ENCODE results near the gene EML2. TPM values are rescaled to one million over a fixed set of nuclear protein-coding genes. Genes with fewer than 3 reads are reported as not detected.

The EML2 gene
- total RNA-seq, 2 experiments from 2014 or later: 159 to 183 TPM

DNA sequence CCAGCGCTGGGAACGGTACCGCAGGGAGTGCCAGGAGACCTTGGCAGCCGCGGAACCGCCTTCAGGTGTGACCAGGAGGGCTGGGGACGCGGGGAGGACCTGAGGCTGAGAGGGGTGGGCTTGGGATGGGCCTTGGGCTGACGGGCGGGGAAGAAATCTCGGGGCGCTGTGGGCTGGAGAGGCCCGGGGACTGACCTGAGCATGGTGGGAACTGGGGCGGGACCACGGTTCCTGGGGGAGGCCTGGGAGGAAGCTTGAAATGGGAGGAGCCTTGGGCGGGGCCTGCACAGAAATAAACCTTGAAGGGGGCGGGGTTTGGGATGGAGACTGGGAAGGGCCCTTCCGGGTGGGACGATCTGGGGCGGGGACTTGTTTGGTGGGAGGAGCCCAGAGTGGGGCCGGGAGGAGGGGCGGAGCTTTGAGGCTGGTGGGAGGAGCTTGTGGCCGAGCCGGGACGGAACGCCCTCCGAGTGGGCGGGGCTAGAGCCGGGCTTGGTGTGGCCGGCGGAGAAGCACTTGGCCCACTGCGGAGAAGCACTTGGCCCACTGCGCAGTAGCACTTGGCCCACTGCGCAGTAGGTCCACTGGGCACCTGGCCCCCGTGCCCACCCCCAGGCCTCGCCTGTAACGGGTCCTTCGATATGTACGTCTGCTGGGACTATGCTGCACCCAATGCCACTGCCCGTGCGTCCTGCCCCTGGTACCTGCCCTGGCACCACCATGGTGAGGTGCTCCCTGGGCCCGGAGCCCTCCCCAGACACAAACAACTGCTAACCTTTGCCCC is 31.7 kb upstream of the EML2 start:
- Mint-ChIP-seq H3K9me3 (no peaks in the 10 kb centered on the region), H3K36me3 (no peaks in the 10 kb centered on the region), H3K27me3 (peaks cover 17% of the 10 kb centered on the region), H3K27ac (no peak overlapping the region), H3K4me1 (ENCODE audit: low read depth) (peaks cover 33% of the 10 kb centered on the region), H3K4me3 (peak overlapping the region; percentile 57)
- intact Hi-C loops (cut with micrococcal nuclease): no loop called here
- POLR2A ChIA-PET: interaction anchor here (1.2 to 4.2 kb wide), 3 partner anchors 9 to 29 kb away, joined by 4 to 19 read pairs (median 4); partner anchors contain the start of genes QPCTL and SNRPD2
- peak; percentile 83 for DNase-seq
- CTCF ChIA-PET: interaction anchor here (1.0 to 1.7 kb wide), 4 partner anchors 10 to 146 kb away, joined by 3 to 5 read pairs (median 4); partner anchors contain the start of gene QPCTL

DNA sequence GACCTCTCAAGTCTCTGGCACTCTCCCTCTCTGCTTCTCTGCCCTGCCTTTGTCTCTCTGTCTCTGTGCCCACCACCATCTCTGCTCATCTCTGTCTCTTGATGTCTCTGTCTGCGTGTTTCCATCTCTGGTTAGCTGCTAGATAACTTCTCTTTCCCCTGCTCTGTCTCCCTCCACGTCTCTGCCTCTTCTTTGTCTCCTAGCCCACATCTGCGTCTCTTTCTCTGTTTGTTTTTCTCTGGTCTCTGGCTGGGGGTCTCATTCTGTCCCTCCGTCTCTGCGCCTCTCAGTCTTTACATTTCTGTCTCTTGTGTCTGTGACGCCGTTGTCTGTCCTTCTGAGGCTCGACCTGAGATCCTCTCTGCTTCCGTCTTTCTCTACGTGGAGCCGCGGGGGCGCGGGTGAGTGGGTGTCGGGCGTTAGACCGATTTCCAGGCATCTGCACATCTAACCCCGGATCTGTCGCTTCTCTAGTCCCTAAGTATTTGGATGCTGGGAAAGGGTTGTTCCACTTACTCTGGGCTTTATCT is 29.2 kb upstream of the EML2 start:
- peak; percentile 60 for DNase-seq
- POLR2A ChIA-PET: interaction anchor here (0.6 to 4.2 kb wide), 5 partner anchors 9 to 183 kb away, joined by 3 to 19 read pairs (median 4); partner anchors contain the start of genes QPCTL and SNRPD2
- intact Hi-C loops (cut with micrococcal nuclease): loop anchor here (1.0 kb wide), 3 partner anchors 9 to 218 kb away; partner anchors contain the start of gene QPCTL
- Mint-ChIP-seq H3K9me3 (no peaks in the 10 kb centered on the region), H3K4me1 (ENCODE audit: low read depth) (peaks cover 33% of the 10 kb centered on the region), H3K36me3 (no peaks in the 10 kb centered on the region), H3K4me3 (peak overlapping the region; percentile 76), H3K27me3 (peaks cover 19% of the 10 kb centered on the region), H3K27ac (peak overlapping the region; percentile 42)
- CTCF ChIA-PET: interaction anchor here (0.8 to 2.5 kb wide), 7 partner anchors 9 to 190 kb away, joined by 3 to 14 read pairs (median 5); partner anchors contain the start of gene QPCTL

DNA sequence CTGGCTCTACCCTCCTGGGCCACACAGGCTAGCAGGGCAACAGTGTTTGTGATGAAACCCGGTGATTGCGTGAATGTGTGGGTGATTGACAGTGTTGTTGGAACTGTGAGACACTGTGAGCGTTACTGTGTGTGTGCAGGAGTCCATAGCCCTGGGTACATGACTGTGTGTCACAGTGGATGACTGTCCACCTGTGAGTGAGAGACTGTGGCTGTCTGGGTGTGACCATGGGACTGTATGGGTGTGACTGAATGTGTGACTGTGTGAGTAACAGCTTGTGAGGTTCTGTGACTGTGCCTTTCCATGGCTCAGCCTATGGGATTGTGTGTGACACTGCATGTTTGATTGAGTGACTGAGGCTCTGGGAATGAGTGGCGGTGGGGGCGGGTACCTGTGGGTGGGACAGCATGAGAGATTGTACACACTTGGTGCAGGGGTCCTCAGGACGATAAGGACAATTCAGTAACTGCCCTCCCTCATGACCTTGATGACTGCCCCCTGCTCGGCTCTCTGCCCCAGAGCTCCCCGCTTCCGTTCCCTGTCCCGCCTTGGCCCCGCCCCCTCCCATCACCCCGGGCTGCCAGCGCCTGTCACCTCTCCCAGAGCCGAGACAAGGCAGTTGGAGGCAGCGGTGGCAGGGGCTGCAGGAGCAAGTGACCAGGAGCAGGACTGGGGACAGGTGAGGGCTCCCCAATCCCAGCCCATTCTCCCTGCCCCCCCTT is 28.6 kb upstream of the EML2 start, which contains the start of gene GIPR:
Gene GIPR, plus strand, starts transcription at position 602 of the 722 bp plus-strand sequence. CDS start 1,300 bp downstream, outside the sequence.
- ChIA-PET POLR2A (interaction anchor here (0.6 to 4.2 kb wide), 3 partner anchors 10 to 182 kb away, joined by 3 to 19 read pairs (median 5); no protein-coding TSS in a partner anchor), CTCF (interaction anchor here (0.6 to 2.5 kb wide), 10 partner anchors 10 to 197 kb away, joined by 3 to 14 read pairs (median 4); partner anchors contain the start of gene SNRPD2)
- peak; percentile 88 for DNase-seq
- Mint-ChIP-seq H3K27me3 (peaks cover 19% of the 10 kb centered on the region), H3K27ac (peak within 1 kb of the TSS; percentile 42), H3K9me3 (no peaks in the 10 kb centered on the region), H3K36me3 (no peaks in the 10 kb centered on the region), H3K4me3 (peak within 1 kb of the TSS; percentile 76), H3K4me1 (ENCODE audit: low read depth) (peaks cover 33% of the 10 kb centered on the region)
- intact Hi-C loops (cut with micrococcal nuclease): loop anchor here (1.0 kb wide), 4 partner anchors 10 to 217 kb away; partner anchors contain the start of gene QPCTL

DNA sequence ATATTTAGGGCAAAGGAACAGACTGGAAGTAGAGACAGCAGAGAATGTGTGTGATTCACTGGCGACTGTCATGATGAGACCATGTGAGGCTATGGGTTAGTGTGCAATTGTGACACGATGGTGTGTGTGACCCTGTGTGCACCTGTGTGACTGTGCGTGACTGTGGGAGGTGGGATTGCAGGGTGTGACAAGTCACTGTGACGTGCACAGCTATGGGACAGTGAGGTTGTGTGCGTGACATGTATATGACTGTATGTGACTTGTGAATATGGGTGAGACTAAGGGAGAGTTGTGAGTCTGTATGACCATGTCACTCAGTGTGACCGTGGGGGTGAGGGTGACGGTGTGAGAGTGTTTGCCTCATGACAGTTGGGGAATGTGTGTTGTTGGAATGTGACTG is 25.4 kb upstream of the EML2 start:
- ChIA-PET POLR2A (no interaction called here), CTCF (no interaction called here)
- intact Hi-C loops (cut with micrococcal nuclease): no loop called here
- H3K4me3 Mint-ChIP-seq: no peak overlapping the region
- no peak overlapping the region for H3K27ac Mint-ChIP-seq
- H3K36me3 Mint-ChIP-seq: no peaks in the 10 kb centered on the region
- H3K9me3 Mint-ChIP-seq: no peaks in the 10 kb centered on the region
- H3K4me1 Mint-ChIP-seq (ENCODE audit: low read depth): peaks cover 22% of the 10 kb centered on the region
- peaks cover 6% of the 10 kb centered on the region for H3K27me3 Mint-ChIP-seq
- DNase-seq: no peak

DNA sequence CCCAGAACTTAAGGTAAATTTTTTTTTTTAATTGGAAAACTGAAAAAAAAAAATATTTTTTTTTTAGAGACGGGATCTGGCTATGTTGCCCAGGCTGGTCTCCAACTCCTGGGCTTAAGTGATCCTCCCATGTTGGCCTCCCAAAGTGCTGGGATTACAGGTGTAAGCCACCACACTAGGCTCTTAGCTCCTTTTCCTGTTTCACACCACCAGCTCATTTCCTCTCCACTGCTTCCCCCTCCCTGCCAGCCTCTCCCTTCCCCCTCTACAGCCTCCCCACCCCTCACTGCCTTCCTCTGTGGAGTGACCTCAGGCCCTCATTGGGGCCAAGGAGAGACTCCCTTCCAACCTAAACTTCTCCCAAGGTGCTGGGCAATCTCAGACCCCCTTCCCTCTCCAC is 24.6 kb upstream of the EML2 start:
- Mint-ChIP-seq H3K36me3 (no peaks in the 10 kb centered on the region), H3K4me1 (ENCODE audit: low read depth) (peaks cover 15% of the 10 kb centered on the region), H3K27ac (no peak overlapping the region), H3K4me3 (no peak overlapping the region), H3K9me3 (no peaks in the 10 kb centered on the region), H3K27me3 (peaks cover 6% of the 10 kb centered on the region)
- POLR2A ChIA-PET: no interaction called here
- intact Hi-C loops (cut with micrococcal nuclease): no loop called here
- no peak for DNase-seq
- CTCF ChIA-PET: interaction anchor here (1.5 kb wide), 1 partner anchor 18 kb away, joined by 3 read pairs; no protein-coding TSS in a partner anchor

DNA sequence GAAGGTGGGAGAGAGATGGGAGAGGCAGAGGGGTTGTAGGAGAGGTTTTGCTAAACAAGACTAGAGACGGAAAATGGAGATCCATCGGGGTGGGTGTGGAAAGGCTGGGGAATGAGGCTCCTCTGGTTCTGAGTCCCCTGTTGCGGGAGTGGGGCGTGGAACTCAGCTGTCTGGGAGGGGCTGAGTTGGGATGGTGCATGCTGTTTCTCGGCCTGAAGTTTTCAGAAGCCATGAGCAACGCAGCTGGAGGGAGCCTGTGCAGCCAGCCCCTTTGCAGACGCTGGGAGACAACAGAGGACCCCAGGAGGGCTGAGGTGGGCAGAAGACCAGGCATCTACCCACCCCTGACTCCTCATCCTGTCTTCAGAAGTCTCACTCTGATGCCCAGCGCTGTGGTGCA is 21.4 kb upstream of the EML2 start:
- H3K27me3 Mint-ChIP-seq: peaks cover 6% of the 10 kb centered on the region
- H3K27ac Mint-ChIP-seq: no peak overlapping the region
- H3K9me3 Mint-ChIP-seq: no peaks in the 10 kb centered on the region
- no peak overlapping the region for H3K4me3 Mint-ChIP-seq
- no peak for DNase-seq
- H3K36me3 Mint-ChIP-seq: no peaks in the 10 kb centered on the region
- no peaks in the 10 kb centered on the region for H3K4me1 Mint-ChIP-seq (ENCODE audit: low read depth)
- intact Hi-C loops (cut with micrococcal nuclease): no loop called here
- ChIA-PET POLR2A (no interaction called here), CTCF (no interaction called here)

DNA sequence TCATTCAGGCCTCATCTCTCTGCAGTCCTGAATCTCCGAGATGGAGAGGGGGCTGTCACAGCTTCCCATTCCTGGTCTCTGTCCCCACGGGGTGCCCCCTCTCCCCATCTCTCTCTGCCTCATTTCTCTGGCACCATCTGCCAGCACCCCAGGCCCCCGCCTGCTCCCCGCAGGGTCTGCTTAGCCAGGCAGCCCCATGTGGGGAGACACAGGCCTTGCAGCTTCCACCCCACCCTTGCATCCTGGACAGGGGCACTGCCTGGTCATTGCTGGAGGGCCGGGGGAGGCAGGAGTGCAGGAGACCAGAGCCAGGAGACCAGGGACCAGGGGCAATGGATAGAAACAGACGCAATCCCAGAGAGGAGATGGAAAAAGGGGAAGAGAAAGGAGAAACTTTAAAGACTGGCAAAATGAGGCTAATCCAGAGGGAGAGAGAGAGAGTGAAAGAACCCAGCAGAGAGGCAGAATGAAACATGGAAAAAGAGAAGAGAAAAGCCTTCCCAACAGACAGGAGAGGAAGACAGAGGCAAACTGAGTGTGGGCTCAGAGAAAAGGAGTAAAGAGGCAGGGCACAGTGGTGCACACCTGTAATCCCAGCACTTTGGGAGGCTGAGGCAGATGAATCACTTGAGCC is 20.0 kb upstream of the EML2 start:
- no peaks in the 10 kb centered on the region for H3K4me1 Mint-ChIP-seq (ENCODE audit: low read depth)
- H3K36me3 Mint-ChIP-seq: no peaks in the 10 kb centered on the region
- DNase-seq: no peak
- H3K27ac Mint-ChIP-seq: no peak overlapping the region
- H3K9me3 Mint-ChIP-seq: no peaks in the 10 kb centered on the region
- H3K27me3 Mint-ChIP-seq: peaks cover 3% of the 10 kb centered on the region
- H3K4me3 Mint-ChIP-seq: no peak overlapping the region
- ChIA-PET CTCF (no interaction called here), POLR2A (no interaction called here)
- intact Hi-C loops (cut with micrococcal nuclease): no loop called here

DNA sequence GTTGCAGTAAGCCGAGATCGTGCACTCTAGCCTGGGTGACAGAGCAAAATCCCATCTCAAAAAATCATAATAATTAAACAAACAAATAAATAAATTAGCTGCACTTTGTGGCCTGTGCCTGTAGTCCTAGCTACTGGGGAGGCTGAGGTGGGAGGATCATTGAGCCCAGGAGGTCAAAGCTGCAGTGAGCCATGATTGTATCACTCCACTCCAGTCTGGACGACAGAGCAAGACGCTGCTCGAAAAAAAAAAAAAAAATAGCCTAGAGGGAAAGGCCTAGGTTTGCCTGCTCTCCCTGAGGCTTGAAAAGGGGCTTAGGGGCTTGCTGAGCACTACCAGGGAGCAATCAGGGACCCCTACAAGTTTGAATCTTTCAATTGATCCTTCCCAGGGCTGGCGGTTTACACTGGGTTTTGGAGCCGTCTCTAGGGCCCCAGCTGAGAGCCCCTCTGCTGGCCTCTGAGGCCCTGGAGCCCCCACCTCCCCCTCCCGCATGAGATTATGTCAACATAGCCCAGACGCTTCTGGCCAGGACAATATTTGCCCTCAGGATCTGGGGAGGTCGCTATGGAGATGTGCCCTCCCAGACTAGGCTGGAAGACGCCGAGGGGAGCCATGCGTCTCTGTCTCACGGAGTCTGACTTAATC is 18.4 kb upstream of the EML2 start:
- no peak for DNase-seq
- H3K27ac Mint-ChIP-seq: no peak overlapping the region
- intact Hi-C loops (cut with micrococcal nuclease): no loop called here
- H3K4me3 Mint-ChIP-seq: no peak overlapping the region
- ChIA-PET POLR2A (no interaction called here), CTCF (no interaction called here)
- no peaks in the 10 kb centered on the region for H3K9me3 Mint-ChIP-seq
- peaks cover 3% of the 10 kb centered on the region for H3K27me3 Mint-ChIP-seq
- H3K4me1 Mint-ChIP-seq (ENCODE audit: low read depth): no peaks in the 10 kb centered on the region
- H3K36me3 Mint-ChIP-seq: no peaks in the 10 kb centered on the region

DNA sequence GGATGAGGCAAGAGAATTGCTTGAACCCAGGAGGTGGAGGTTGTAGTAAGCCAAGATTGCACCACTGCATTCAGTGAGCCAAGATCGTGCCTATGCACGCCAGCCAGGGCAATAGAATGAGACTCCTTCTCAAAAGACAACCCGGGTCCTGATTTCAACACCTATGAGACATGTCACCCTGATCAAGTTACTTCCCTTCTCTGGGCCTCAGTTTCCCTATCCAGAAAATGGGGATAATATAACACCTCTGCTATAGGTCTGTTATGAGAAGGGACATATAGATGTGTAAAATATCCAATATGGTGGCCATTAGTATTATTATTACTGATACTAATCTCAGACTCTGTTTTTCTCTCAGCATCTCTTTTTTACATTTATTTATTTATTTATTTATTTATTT is 15.9 kb upstream of the EML2 start:
- Mint-ChIP-seq H3K9me3 (no peaks in the 10 kb centered on the region), H3K27me3 (peaks cover 3% of the 10 kb centered on the region), H3K36me3 (no peaks in the 10 kb centered on the region), H3K4me1 (ENCODE audit: low read depth) (no peaks in the 10 kb centered on the region), H3K27ac (no peak overlapping the region), H3K4me3 (no peak overlapping the region)
- intact Hi-C loops (cut with micrococcal nuclease): no loop called here
- no peak for DNase-seq
- ChIA-PET POLR2A (no interaction called here), CTCF (no interaction called here)

DNA sequence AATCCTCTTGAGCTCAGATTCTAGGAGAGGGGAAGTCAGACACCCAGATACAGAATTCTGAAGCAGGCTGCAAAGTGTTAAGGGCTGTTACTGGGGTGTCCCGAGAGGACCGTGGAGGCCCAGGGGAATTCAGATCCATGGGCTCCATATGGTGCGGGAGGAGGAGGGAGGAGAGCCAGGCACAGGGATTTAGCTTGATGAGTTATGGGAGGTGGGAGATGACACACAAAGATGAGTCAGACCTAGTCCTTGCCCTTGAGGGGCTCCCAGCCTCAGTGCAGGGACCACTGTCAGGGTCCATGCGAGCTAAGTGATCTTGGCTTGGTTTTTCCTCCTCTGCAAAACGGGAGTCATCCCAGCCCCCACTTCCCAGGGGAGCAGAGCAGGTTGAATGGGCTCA is 14.4 kb upstream of the EML2 start:
- ChIA-PET CTCF (no interaction called here), POLR2A (no interaction called here)
- Mint-ChIP-seq H3K9me3 (no peaks in the 10 kb centered on the region), H3K27ac (no peak overlapping the region), H3K4me3 (no peak overlapping the region), H3K4me1 (ENCODE audit: low read depth) (no peaks in the 10 kb centered on the region), H3K36me3 (no peaks in the 10 kb centered on the region), H3K27me3 (no peaks in the 10 kb centered on the region)
- DNase-seq: no peak
- intact Hi-C loops (cut with micrococcal nuclease): no loop called here

DNA sequence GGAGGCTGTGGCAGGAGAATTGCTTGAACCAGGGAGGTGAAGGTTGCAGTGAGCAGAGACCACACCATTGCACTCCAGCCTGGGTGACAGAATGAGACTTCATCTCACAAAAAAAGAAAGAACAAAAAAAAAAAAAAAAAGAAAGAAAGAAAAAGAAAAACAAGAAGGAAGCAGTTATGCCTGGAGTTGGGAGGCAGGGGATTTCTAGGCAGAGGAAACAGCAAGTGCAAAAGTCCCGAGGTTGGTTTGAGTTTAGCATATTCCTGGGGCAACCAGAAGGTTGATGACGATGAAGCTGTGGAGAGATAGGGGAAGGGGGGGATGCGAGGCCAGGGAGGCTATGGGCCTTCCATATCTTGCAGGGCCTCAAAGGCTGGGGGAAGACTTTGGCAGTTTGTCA is 11.5 kb upstream of the EML2 start:
- no peaks in the 10 kb centered on the region for H3K36me3 Mint-ChIP-seq
- H3K4me1 Mint-ChIP-seq (ENCODE audit: low read depth): peaks cover 8% of the 10 kb centered on the region
- no peak overlapping the region for H3K27ac Mint-ChIP-seq
- no peaks in the 10 kb centered on the region for H3K27me3 Mint-ChIP-seq
- H3K4me3 Mint-ChIP-seq: no peak overlapping the region
- POLR2A ChIA-PET: interaction anchor here (0.6 kb wide), 1 partner anchor 128 kb away, joined by 3 read pairs; no protein-coding TSS in a partner anchor
- DNase-seq: no peak
- CTCF ChIA-PET: interaction anchor here (0.7 to 1.6 kb wide), 4 partner anchors 8 to 42 kb away, joined by 3 to 5 read pairs (median 3); partner anchors contain the start of gene QPCTL
- intact Hi-C loops (cut with micrococcal nuclease): no loop called here
- no peaks in the 10 kb centered on the region for H3K9me3 Mint-ChIP-seq

All from activated CD4-positive, alpha-beta memory T cell treated with anti-CD3 and anti-CD28 coated beads for 36 hours (primary cell).